Measurements from ENCODE around the gene DAZAP1.

- TF ChIP-seq ARNTL (CRISPR knock-in tag; IDR thresholded peaks at IDR 0.05; ENCODE audit: borderline replicate concordance, low read depth) (no peak), ZFP3 (CRISPR knock-in tag; IDR thresholded peaks at IDR 0.05) (no peak), PATZ1 (CRISPR knock-in tag; IDR thresholded peaks at IDR 0.05; ENCODE audit: borderline replicate concordance) (no peak)
Measured at GRCh38 chr19:1402411-1403070, 4.8 kb upstream of the DAZAP1 start.
